Natural killer cell treated with Interleukin-12 subunit alpha and Interleukin-12 subunit beta and Interleukin-15 and Interleukin-18, amount 100 ng/mL, for 72 hours (primary cell): Measurements from ENCODE around the gene TEC. TPM values are rescaled to one million over a fixed set of nuclear protein-coding genes. Genes with fewer than 3 reads are reported as not detected.
"Not testable (repeated sequence)": the region's sequence is repeated elsewhere in the genome, so short reads cannot be mapped to it uniquely, and the experiment has no call there.

Source experiments
- ATAC-seq, 2 donors: fragments of 150-1000 bp; cut with Tn5 transposase in 1 of 2; sonication (Bioruptor Pico), chemical (Tn5 transposase) in 1 of 2; 2 replicates each; pipeline ENCODE4 v1.10.0; 2021
- DNase-seq: peaks from one replicate; pipeline ENCODE4 v3.0.0; 2022; ENCODE audit warnings: low spot score
- H3K27ac Mint-ChIP-seq, 2 donors: 1 replicate in 1 of 2; 2 replicates in 1 of 2; pipeline ENCODE4 v1.8.0; 2022; ENCODE audit warnings: mixed read lengths in 2 of 2, mild to moderate bottlenecking in 1 of 2, moderate library complexity in 1 of 2
- H3K27me3 Mint-ChIP-seq, 2 donors: 1 replicate in 1 of 2; 2 replicates in 1 of 2; pipeline ENCODE4 v1.8.0; 2022; ENCODE audit warnings: mixed read lengths in 2 of 2
- H3K36me3 Mint-ChIP-seq: one replicate; pipeline ENCODE4 v1.8.0; 2022; ENCODE audit warnings: mixed read lengths
- H3K4me1 Mint-ChIP-seq, 2 donors: 1 replicate in 1 of 2; 2 replicates in 1 of 2; pipeline ENCODE4 v1.8.0; 2022; ENCODE audit warnings: low read depth in 2 of 2, mixed read lengths in 2 of 2, mild to moderate bottlenecking in 1 of 2
- H3K4me3 Mint-ChIP-seq: one replicate; pipeline ENCODE4 v1.8.0; 2022; ENCODE audit warnings: mixed read lengths
- H3K9me3 Mint-ChIP-seq: 2 replicates; pipeline ENCODE4 v1.8.0; 2022; ENCODE audit warnings: mixed read lengths
- total RNA-seq, 2 donors: library from RNA; stranded (reverse); gene quantifications; one replicate each; pipeline ENCODE4 v1.2.3, GENCODE V29; 2022

TEC gene
- total RNA-seq, 2 donors from 2014 or later = 2.0 to 3.1 TPM

DNA sequence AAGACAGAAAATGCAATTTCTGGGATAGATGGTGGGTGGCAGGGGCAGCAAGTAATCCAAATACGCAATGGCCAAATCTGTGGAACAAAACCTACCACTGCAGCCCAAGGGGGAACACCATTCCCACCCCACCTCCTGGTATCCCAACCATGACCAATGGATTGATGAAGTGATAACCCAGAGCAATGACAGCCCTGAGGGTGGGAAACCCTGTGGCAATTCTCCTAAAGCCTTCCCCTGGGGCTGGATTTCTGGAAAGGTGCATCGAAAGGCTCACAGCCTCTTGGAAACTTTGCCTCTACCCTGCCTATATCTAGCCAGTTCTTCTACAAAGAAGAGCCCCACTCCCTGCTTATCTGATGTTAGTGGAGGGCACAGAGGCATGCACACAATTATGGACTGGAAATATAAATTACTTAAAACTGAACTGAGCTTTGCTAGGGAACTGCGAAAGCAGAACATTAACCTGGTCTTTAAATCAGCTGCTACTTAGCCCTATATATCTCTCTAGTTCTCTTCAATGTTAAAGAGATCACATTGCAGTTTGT is 75.6 kb downstream of the TEC start:
- DNase-seq (no peak), ATAC-seq (no peak)
- Mint-ChIP-seq H3K4me1 (peaks cover 13 to 23% of the 10 kb centered on the region in 2 donors), H3K36me3 (no peaks in the 10 kb centered on the region), H3K9me3 (no peaks in the 10 kb centered on the region), H3K27me3 (no peaks in the 10 kb centered on the region), H3K27ac (no peak overlapping the region), H3K4me3 (no peak overlapping the region)

DNA sequence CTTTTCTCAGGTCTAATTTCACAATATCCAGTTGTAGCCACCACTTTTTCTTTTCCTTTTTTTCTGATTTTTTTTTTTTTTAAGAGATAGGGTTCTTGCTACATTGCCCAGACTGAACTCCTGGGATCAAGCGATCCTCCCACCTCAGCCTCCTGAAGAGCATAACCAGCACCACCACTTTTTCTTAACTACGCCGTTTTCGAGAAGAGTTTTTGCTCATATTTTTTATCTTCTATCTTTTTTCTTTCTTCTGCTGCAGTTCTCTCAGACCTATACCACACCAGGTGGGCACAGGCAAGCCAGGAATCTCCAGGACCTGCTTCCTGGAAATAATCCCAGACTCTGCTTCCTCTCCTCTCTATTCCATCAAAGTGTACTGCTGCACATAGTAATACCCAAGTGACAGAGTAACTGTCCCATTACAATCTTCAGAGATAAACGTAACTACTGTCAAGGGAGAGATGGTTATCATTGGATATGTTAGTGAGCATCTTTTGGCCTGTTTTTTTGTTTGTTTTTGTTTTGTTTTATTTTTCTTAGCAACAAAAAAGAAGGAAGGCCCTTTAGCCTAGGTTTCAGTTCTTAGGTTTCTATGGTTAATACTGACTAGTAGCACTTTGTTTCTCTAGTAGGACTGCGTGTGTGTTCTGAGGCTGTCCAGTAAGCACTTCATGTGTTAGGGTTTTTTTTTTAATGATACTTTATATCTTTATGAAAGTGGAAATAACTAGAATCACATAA is 76.4 kb downstream of the TEC start:
- DNase-seq (no peak), ATAC-seq (no peak)
- Mint-ChIP-seq H3K4me1 (peaks cover 13 to 23% of the 10 kb centered on the region in 2 donors), H3K27me3 (no peaks in the 10 kb centered on the region), H3K9me3 (no peaks in the 10 kb centered on the region), H3K27ac (no peak overlapping the region), H3K36me3 (no peaks in the 10 kb centered on the region), H3K4me3 (no peak overlapping the region)

DNA sequence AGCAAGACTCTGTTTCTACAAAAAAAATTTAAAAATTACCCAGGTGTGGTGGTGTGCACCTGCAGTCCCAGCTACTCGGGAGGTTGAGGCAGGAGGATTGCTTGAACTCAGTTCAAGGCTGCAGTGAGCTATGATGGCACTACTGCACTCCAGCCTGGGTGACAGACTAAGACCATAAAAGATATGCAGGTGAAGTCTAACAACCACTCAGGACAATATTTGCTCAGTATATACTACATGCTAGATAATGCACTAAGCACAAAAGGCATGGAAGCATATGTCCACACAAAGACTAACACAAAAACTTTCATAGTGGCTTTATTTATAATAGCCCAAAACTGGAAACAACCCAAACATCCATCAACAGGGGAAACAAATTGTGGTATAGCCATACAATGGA is 77.9 kb downstream of the TEC start:
- no peak for DNase-seq
- Mint-ChIP-seq H3K27me3 (no peaks in the 10 kb centered on the region), H3K27ac (no peak overlapping the region), H3K4me3 (no peak overlapping the region), H3K9me3 (no peaks in the 10 kb centered on the region), H3K4me1 (peaks cover 13 to 23% of the 10 kb centered on the region in 2 donors), H3K36me3 (no peaks in the 10 kb centered on the region)
- ATAC-seq = no peak

DNA sequence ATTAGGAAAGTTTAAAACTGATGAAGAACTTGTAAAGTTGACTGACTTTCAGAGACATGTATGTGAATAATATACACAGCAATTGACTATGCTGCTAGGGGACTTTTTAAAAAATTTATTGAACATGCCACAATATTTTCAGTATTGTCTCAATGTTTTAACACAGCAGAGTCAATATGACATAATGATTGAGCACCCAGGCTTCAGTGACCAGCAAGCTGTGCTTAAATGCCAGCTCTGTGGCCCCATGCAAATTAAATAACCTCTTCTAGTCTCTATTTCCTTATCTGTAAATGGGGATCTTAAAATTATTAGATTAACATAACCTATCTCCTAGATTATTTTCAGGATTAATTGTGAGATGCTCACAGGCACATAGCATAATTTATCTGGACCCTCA is 78.8 kb downstream of the TEC start:
- ATAC-seq = no peak
- no peaks in the 10 kb centered on the region for H3K9me3 Mint-ChIP-seq

DNA sequence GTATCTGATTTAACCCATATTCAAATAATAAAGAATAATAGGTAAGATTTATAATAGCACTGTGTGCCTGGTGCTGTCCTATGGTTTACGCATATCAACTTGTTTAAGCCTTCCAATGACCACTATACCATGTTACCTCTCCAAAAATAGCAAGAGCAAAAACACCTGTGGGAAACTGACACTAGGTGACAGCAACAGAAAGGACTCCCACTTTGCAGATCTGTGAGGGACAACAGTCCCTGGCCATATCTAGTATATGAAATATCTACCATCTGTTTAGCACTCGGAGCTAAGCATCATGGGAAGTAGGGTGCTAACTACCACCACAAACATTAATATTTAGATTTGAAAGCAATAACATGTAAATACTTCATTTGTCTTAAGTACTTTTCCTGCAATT is 79.9 kb downstream of the TEC start:
- no peak for ATAC-seq
- DNase-seq = no peak
- no peak overlapping the region for H3K4me3 Mint-ChIP-seq
- no peak overlapping the region for H3K27ac Mint-ChIP-seq
- H3K4me1 Mint-ChIP-seq = peaks cover 0 to 6% of the 10 kb centered on the region in 2 donors
- H3K36me3 Mint-ChIP-seq = no peaks in the 10 kb centered on the region
- no peaks in the 10 kb centered on the region for H3K27me3 Mint-ChIP-seq
- no peaks in the 10 kb centered on the region for H3K9me3 Mint-ChIP-seq

More for the DNA sequence above, 78.8 kb downstream of the TEC start:
- no peaks in the 10 kb centered on the region for H3K36me3 Mint-ChIP-seq
- no peaks in the 10 kb centered on the region for H3K27me3 Mint-ChIP-seq
- no peak overlapping the region for H3K4me3 Mint-ChIP-seq
- H3K27ac Mint-ChIP-seq = no peak overlapping the region
- no peak for DNase-seq
- H3K4me1 Mint-ChIP-seq = peaks cover 9 to 17% of the 10 kb centered on the region in 2 donors

DNA sequence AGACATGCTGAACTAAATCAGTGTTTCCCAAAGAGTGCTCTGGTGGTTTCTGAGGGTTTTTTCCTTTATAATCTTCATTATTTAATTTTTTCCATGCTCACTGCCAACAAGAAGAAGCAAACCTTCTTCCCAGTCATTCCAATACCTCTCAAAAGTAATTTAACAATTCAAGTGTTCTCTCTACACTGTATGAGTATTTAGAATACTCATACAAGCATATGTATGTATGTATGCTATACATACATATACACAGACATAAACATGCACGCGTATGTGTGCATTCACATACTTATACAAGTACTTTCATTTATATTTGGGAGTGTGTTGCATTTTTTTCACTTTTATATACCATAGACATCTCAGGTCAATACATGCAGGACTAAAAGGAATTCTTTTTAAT is 81.2 kb downstream of the TEC start:
- Mint-ChIP-seq H3K27me3 (no peaks in the 10 kb centered on the region), H3K27ac (no peak overlapping the region), H3K36me3 (no peaks in the 10 kb centered on the region), H3K4me1 (no peaks in the 10 kb centered on the region), H3K4me3 (no peak overlapping the region), H3K9me3 (no peaks in the 10 kb centered on the region)
- no peak for ATAC-seq
- DNase-seq = no peak

DNA sequence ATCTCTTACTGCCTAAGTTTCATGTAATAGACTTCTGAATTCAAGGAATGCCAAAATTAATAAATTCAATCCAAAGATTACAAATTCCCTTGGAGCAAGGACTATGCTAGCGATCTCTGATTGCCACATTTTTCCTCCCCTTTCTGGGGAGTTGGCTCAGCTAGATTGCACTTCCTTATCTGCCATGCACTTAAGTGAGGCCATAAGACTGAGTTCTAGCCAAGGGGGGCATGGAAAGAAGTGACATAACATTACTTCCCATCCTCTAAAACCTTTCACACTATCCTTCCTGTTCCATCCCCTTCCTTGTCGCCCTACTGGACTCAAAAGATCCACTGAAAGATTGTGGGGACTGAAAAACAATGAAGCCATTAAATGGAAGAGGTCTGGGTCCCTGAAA is 81.8 kb downstream of the TEC start:
- H3K27ac Mint-ChIP-seq = no peak overlapping the region
- no peaks in the 10 kb centered on the region for H3K36me3 Mint-ChIP-seq
- no peaks in the 10 kb centered on the region for H3K27me3 Mint-ChIP-seq
- H3K9me3 Mint-ChIP-seq = no peaks in the 10 kb centered on the region
- no peak overlapping the region for H3K4me3 Mint-ChIP-seq
- DNase-seq (no peak), ATAC-seq (no peak)
- H3K4me1 Mint-ChIP-seq = no peaks in the 10 kb centered on the region

DNA sequence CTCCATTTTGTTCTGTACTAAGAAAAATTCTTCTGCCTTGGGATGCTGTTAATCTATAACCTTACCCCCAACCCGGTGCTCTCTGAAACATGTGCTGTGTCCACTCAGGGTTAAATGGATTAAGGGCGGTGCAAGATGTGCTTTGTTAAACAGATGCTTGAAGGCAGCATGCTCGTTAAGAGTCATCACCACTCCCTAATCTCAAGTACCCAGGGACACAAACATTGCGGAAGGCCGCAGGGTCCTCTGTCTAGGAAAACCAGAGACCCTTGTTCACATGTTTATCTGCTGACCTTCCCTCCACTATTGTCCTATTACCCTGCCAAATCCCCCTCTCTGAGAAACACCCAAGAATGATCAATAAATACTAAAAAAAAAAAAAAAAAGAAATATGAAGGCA is 82.6 kb downstream of the TEC start:
- ATAC-seq, H3K27ac Mint-ChIP-seq, H3K27me3 Mint-ChIP-seq, DNase-seq, H3K4me3 Mint-ChIP-seq, H3K36me3 Mint-ChIP-seq, H3K4me1 Mint-ChIP-seq, H3K9me3 Mint-ChIP-seq: not testable (repeated sequence)

DNA sequence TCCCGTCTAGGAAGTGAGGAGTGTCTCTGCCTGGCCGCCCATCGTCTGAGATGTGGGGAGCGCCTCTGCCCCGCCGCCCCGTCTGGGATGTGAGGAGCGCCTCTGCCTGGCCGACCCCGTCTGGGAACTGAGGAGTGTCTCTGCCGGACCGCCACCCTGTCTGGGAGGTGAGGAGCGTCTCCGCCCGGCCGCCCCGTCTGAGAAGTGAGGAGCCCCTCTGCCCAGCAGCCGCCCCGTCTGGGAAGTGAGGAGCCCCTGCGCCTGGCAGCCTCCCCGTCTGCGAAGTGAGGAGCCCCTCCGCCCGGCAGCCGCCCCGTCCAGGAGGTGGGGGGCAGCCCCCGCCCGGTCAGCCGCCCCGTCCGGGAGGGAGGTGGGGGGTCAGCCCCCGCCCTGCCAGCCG is 83.2 kb downstream of the TEC start:
- H3K27me3 Mint-ChIP-seq, H3K4me3 Mint-ChIP-seq, H3K36me3 Mint-ChIP-seq: not testable (repeated sequence)

DNA sequence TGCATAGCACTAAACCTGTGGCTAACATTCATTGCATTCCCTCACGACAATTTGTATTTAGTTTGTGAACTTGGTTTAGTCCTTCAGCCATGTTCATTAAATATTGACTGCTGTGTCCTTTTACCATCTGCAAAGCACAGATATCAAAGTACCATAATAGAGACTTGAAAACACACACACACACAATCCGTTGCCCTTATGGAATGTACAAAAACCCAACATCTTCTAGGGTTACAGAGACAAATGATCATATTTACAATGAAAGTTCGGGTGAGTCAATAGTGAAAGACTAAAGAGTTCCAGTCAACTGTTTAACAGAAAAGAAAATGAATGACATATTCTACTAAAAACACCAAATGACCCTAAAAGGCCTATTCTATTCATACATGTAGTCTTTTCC is 84.8 kb downstream of the TEC start:
- Mint-ChIP-seq H3K27me3 (no peaks in the 10 kb centered on the region), H3K4me1 (peaks cover 7 to 8% of the 10 kb centered on the region in 2 donors), H3K9me3 (no peaks in the 10 kb centered on the region), H3K4me3 (no peak overlapping the region), H3K36me3 (no peaks in the 10 kb centered on the region), H3K27ac (no peak overlapping the region)
- ATAC-seq = no peak
- no peak for DNase-seq

More for the DNA sequence above, 83.2 kb downstream of the TEC start:
- not testable (repeated sequence) for H3K27ac Mint-ChIP-seq, DNase-seq, ATAC-seq, H3K4me1 Mint-ChIP-seq, H3K9me3 Mint-ChIP-seq

DNA sequence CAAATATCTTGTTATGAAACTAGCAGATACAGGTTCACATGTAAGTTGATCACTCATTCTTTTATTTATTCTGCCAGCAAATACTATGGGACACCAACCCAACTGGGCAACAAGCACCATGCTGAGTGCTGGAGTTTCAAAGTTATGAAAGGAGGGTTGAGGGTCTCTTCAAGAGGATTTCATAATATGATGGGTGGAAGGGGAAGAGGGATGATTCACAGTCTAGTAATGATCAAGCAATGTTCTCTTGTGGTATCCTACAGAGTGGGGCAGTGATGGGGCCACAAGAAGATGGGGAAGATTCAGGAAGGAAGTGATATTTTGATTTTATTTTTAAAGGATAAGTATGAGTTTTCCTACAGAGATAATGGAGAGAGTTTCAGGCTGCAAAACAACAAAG is 89.4 kb downstream of the TEC start:
- Mint-ChIP-seq H3K27me3 (no peaks in the 10 kb centered on the region), H3K9me3 (no peaks in the 10 kb centered on the region), H3K4me1 (peaks cover 7 to 8% of the 10 kb centered on the region in 2 donors), H3K4me3 (peak overlapping the region; percentile 0), H3K36me3 (no peaks in the 10 kb centered on the region), H3K27ac (no peak overlapping the region)
- ATAC-seq (peak in 1 of 2 donors; percentile 72), DNase-seq (no peak)

DNA sequence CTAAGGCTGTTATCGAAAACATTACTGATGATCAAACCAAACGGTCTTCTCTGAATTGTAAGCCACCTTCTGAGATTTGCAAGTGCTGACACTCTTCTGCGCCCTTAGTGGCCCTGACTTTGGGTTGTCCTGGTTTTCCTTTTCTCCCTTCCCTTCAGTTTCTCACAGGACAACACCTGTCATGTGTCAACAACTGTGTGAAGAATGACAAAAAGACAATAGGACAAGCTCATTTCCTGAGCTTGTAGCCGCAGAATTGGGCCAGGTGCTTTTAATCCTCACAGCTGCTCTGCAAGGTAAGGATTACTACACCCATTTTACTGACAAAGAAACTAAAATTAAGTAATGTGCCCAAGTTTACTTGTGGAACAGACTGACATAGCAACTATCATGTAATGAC is 90.7 kb downstream of the TEC start:
- DNase-seq = no peak
- H3K4me1 Mint-ChIP-seq = peaks cover 8 to 10% of the 10 kb centered on the region in 2 donors
- H3K9me3 Mint-ChIP-seq = no peaks in the 10 kb centered on the region
- no peaks in the 10 kb centered on the region for H3K27me3 Mint-ChIP-seq
- H3K4me3 Mint-ChIP-seq = no peak overlapping the region
- H3K27ac Mint-ChIP-seq = no peak overlapping the region
- no peaks in the 10 kb centered on the region for H3K36me3 Mint-ChIP-seq
- ATAC-seq = no peak

DNA sequence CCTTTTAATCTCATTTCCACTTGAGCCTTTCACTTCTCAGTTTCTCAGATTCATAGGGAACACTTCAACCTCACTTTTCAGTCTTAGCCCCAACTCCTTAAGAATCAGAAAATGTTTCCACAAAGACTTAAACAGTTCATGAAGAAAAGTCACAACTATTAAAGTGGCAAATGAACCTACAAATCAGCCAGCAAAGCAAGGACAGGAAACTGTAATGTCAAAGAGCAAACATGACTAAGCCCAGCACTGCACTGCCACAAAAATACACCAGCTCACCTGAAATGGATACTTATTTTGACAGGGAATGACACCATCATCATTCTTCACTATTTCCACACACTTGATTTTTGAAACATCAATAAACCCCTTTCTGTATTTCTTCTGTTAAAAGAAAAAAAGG is 93.8 kb downstream of the TEC start:
- Mint-ChIP-seq H3K4me3 (no peak overlapping the region), H3K27me3 (no peaks in the 10 kb centered on the region), H3K4me1 (peaks cover 12 to 18% of the 10 kb centered on the region in 2 donors), H3K36me3 (no peaks in the 10 kb centered on the region), H3K9me3 (no peaks in the 10 kb centered on the region), H3K27ac (no peak overlapping the region)
- ATAC-seq (no peak), DNase-seq (no peak)

DNA sequence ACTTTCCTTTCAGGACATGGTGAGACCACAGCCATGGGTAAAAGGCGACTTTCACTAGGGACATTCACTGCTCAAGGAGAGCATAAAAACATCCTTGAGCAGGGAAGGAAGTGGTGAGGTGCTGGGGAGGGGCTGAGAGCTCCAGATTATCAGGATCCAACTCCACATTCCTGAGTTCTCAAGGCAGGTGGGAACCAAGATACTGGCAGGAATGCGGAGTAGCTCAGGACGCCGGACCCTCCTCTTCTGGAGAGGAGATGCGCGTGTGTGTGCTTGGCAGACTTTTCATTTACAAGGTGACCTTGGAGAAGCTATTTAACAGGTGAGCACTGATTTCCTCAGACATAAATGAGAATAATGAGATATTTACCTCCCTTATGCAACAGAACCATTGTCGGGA is 94.3 kb downstream of the TEC start:
- ATAC-seq (no peak), DNase-seq (no peak)
- Mint-ChIP-seq H3K36me3 (no peaks in the 10 kb centered on the region), H3K4me1 (peaks cover 8 to 15% of the 10 kb centered on the region in 2 donors), H3K4me3 (no peak overlapping the region), H3K9me3 (no peaks in the 10 kb centered on the region), H3K27me3 (no peaks in the 10 kb centered on the region), H3K27ac (no peak overlapping the region)
